D721Med (cell line): ENCODE measurements around the gene TOP3B.

Experiments
- DNase-seq: peaks from one replicate; pipeline ENCODE4 v3.0.0; 2011; ENCODE audit warnings: low spot score; ENCODE audit not compliant: insufficient read length
- FAIRE-seq: peaks from 2 replicates; lab custom pipeline; 2011; peaks lifted over from hg19 to GRCh38; lab: Jason Lieb, UNC
- CTCF ChIP-seq: IDR thresholded peaks from 2 replicates; pipeline ENCODE4 v1.5.1; 2012; ENCODE audit warnings: mild to moderate bottlenecking, control low read depth; ENCODE audit not compliant: insufficient read depth; ENCODE audit errors: missing control alignments

Gene TOP3B

GRCh38 chr22:21958360-21959273 is 24.0 kb downstream of the TOP3B start:
- DNase-seq (no peak), FAIRE-seq (no peak)
- no peak for TF ChIP-seq CTCF

DNA sequence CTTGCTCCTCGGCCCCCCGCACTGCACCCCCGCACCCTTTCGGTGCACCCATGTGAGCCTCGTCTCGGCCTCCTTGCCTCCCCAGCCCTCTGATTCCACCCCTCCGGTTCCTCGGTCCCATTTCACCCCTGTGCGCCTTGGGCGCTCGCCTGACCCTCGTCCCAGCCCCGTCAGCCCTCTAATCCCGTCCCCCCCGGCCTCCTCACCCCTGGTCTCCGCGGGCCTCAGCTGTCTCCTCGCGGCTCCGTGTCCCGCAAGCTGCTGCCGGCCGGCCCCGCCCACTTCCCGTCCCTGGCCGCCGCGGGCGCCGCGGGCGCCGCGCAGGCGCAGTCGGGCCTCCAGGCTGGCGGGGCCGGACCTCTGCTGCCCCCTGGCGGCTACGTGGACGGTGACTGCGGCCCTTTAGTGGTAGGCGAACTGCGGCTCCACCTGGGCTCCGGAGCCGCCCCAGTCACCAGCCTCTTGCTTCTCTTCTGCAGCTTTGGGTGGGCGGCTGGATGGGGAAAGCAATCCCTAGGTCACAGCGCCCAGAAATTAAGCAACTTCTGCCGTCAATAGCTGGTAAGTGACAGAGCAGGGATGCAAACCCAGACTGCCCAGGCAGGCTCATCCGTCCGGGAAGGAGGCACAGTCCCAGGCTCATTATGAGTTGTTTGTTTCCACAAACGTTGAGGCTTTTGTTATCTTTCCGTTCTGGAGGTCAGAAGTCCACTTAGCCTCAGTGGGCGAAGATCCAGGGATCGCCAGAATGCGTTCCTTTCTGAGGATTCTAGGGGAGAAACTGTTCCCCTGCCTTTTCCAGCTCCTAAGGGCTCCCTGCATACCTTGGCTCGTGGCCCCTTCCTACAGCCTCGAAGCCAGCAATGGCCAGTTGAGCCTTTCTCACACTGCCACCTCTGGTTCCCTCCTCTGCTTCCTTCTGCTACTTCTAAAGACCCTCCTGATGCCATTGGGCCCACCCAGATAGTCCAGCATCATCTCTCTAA is 29.7 kb downstream of the TOP3B start, which contains the start of gene PPM1F:
PPM1F (minus strand) TSS at position 263 of the 986 bp plus-strand sequence. CDS start 6,800 bp downstream, outside the sequence.
- FAIRE-seq, result no peak
- DNase-seq, result peak; percentile 86
- peak; percentile 73 for TF ChIP-seq CTCF

GRCh38 chr22:21951931-21952465 is 30.6 kb downstream of the TOP3B start:
- FAIRE-seq, result no peak
- DNase-seq, result no peak
- TF ChIP-seq CTCF, result no peak

DNA sequence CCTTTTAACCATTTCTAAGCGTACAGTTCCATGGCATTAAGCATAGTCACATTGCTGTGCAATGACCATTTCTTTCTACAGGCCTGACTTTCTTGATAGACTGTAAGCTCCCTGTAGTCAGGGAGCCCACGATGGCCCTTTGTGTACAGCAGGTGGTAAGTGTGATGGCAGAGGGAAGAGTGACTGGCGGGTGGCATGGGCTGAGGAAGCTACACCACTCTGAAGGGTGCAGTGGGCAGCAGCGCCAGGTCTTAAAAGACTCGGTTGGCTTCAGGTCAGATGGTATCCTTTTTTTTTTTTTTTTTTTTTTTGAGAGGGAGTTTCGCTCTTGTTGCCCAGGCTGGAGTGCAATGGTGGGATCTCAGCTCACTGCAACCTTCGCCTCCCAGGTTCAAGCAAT is 31.5 kb downstream of the TOP3B start:
- FAIRE-seq, result no peak
- DNase-seq, result no peak
- TF ChIP-seq CTCF, result no peak

DNA sequence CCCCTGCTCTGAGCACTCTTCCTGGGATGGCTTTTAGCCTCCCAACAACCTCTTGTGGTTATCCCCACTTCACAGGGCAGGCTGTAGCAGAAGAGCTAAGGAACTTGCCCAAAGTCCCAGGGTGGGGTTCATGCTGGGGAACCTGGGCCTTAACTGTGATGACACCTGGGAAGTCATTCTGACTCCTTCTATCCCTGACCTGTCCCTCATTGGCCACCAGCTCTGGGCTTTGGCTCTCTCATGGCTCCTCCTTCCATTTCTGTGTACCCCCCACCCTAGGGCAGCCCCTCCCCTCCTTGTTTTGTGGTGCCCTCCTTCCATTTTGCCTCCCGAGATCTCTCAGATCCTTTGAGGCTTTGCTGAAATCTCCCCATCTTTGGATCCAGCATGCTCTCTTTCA is 32.6 kb downstream of the TOP3B start:
- DNase-seq, result no peak
- FAIRE-seq, result no peak
- no peak for TF ChIP-seq CTCF

- TF ChIP-seq CTCF, result no peak
- DNase-seq, result no peak
- no peak for FAIRE-seq
Measured at GRCh38 chr22:21949569-21949918, 33.0 kb downstream of the TOP3B start.
